HUDEP-2 (cell line): ENCODE data around the gene AKT3.

Source experiments
- DNase-seq, 76 experiments: peaks; one replicate each; lab custom pipeline; 2025; ENCODE audit not compliant: unreplicated experiment in 76 of 76; lab: John Stamatoyannopoulos, UW

AKT3 gene

DNA sequence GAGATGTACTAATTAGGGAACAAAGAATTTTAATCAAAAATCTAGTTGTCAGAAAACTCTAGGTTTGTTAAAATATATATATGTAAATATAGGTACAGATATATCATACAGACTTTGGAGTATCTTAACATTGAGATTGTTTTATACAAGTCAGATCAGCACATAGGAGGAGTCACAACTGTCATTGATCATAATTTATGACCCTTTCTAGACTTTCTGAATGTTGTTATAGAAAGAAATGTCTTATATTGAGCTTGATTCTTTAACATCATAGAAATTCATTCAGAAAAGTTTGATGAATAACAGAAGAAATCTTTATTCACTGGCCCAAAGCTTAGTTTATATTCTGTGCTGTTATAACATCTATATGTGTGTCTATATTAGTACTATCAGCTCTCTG, 408.4 kb downstream of the AKT3 start:
- DNase-seq = no peak

- DNase-seq = no peak
These were observed 409.6 kb downstream of the AKT3 start for GRCh38 chr1:243440406-243440805.

GRCh38 chr1:243438815-243439214, 411.2 kb downstream of the AKT3 start:
- DNase-seq = no peak
